ENCODE measurements around the gene NRP2. TPM values are rescaled to one million over a fixed set of nuclear protein-coding genes. Genes with fewer than 3 reads are reported as not detected.

NRP2 gene
- total RNA-seq, 1 donor from 2014 or later: 76.7 TPM

DNA sequence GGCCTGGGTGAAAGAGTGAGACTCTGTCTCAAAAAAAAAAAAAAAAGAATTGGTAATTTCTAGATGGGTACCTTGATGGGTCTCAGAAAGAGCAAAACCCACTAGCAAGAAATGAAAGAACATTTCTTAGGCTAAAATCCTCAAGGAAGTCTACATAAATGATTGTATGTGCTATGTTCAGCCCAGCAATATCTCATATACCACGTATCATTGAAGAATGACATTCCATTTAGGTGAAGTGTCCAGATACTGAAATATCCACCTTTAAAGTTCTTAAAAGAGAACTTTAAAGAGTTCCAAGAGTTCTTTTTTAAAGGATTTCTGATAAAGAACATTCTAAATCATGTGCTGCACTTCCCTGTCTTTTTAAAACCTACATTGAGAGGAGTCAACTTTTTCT, 19.2 kb downstream of the NRP2 start:
- Mint-ChIP-seq H3K27me3 (ENCODE audit: low read depth, unreplicated experiment) (no peaks in the 10 kb centered on the region), H3K4me3 (ENCODE audit: unreplicated experiment) (peak overlapping the region; percentile 45), H3K36me3 (ENCODE audit: low read depth, unreplicated experiment) (peaks cover 11% of the 10 kb centered on the region), H3K4me1 (ENCODE audit: low read depth, unreplicated experiment) (peaks cover 77% of the 10 kb centered on the region), H3K27ac (ENCODE audit: unreplicated experiment) (peak overlapping the region; percentile 97), H3K9me3 (ENCODE audit: unreplicated experiment) (no peaks in the 10 kb centered on the region)
- peak; percentile 85 for DNase-seq (ENCODE audit: low read depth)
- H3K9ac ChIP-seq (ENCODE audit: low read length): peak overlapping the region; percentile 74
- no peaks in the 10 kb centered on the region for H4K20me1 ChIP-seq (ENCODE audit: insufficient read depth, low read length)
- no peak for FAIRE-seq
- peaks cover 3% of the 10 kb centered on the region for H3K36me3 ChIP-seq (ENCODE audit: insufficient read depth, low read length)
- peak overlapping the region; percentile 74 for H3K4me2 ChIP-seq (ENCODE audit: low read length)
- no peak overlapping the region for H3K4me3 ChIP-seq (ENCODE audit: insufficient read depth, low read depth, low read length)
- peaks cover 50% of the 10 kb centered on the region for H3K79me2 ChIP-seq (ENCODE audit: insufficient read depth, low read length)
- peak overlapping the region; percentile 97 for H3K27ac ChIP-seq (ENCODE audit: low read depth, low read length)
- no peaks in the 10 kb centered on the region for H3K9me3 ChIP-seq (ENCODE audit: insufficient read depth, low read depth, low read length)
- TF ChIP-seq EZH2 (IDR thresholded peaks at IDR 0.05; ENCODE audit: insufficient read depth, low read length): no peak
- TF ChIP-seq, protein P1, sequence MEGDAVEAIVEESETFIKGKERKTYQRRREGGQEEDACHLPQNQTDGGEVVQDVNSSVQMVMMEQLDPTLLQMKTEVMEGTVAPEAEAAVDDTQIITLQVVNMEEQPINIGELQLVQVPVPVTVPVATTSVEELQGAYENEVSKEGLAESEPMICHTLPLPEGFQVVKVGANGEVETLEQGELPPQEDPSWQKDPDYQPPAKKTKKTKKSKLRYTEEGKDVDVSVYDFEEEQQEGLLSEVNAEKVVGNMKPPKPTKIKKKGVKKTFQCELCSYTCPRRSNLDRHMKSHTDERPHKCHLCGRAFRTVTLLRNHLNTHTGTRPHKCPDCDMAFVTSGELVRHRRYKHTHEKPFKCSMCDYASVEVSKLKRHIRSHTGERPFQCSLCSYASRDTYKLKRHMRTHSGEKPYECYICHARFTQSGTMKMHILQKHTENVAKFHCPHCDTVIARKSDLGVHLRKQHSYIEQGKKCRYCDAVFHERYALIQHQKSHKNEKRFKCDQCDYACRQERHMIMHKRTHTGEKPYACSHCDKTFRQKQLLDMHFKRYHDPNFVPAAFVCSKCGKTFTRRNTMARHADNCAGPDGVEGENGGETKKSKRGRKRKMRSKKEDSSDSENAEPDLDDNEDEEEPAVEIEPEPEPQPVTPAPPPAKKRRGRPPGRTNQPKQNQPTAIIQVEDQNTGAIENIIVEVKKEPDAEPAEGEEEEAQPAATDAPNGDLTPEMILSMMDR (IDR thresholded peaks at IDR 0.05; ENCODE audit: insufficient read depth, low read depth, low read length): no peak
- peaks cover 89% of the 10 kb centered on the region for H3K4me1 ChIP-seq (ENCODE audit: insufficient read depth, low read length)
- no peaks in the 10 kb centered on the region for H3K27me3 ChIP-seq (ENCODE audit: insufficient read depth, low read length)
- no peak overlapping the region for H2AFZ ChIP-seq (ENCODE audit: low read depth, low read length)

DNA sequence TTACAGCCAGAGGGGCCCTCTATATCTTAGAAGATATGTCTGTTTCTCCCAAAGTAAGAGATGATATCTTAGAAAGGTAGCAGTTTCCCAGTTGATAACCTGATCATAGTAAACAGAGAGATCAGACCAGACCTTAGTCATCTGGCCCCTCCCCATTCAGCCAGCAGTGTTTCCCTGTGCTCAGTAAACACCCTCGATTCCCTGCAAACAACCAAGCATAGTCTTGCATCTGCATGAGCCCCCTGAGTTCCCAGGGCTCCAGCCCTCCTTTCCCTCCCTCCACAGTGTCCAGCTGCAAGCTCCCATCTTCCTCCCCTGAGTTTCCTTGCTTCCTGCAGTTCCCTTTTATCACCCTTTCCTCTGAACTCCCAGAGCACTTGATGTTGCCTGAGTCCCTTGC, 20.3 kb downstream of the NRP2 start:
- H3K9me3 ChIP-seq (ENCODE audit: insufficient read depth, low read depth, low read length): no peaks in the 10 kb centered on the region
- H3K36me3 Mint-ChIP-seq (ENCODE audit: low read depth, unreplicated experiment): peaks cover 9% of the 10 kb centered on the region
- H4K20me1 ChIP-seq (ENCODE audit: insufficient read depth, low read length): no peaks in the 10 kb centered on the region
- peak overlapping the region; percentile 74 for H3K4me2 ChIP-seq (ENCODE audit: low read length)
- H3K4me1 ChIP-seq (ENCODE audit: insufficient read depth, low read length): peaks cover 90% of the 10 kb centered on the region
- peaks cover 78% of the 10 kb centered on the region for H3K4me1 Mint-ChIP-seq (ENCODE audit: low read depth, unreplicated experiment)
- DNase-seq (ENCODE audit: low read depth) (no peak), FAIRE-seq (no peak)
- no peaks in the 10 kb centered on the region for H3K27me3 Mint-ChIP-seq (ENCODE audit: low read depth, unreplicated experiment)
- peak overlapping the region; percentile 17 for H3K4me3 Mint-ChIP-seq (ENCODE audit: unreplicated experiment)
- H3K36me3 ChIP-seq (ENCODE audit: insufficient read depth, low read length): peaks cover 3% of the 10 kb centered on the region
- H3K79me2 ChIP-seq (ENCODE audit: insufficient read depth, low read length): peaks cover 42% of the 10 kb centered on the region
- peak overlapping the region; percentile 74 for H3K9ac ChIP-seq (ENCODE audit: low read length)
- TF ChIP-seq, protein P1 (IDR thresholded peaks at IDR 0.05; ENCODE audit: insufficient read depth, low read depth, low read length): no peak
- no peak for TF ChIP-seq EZH2 (IDR thresholded peaks at IDR 0.05; ENCODE audit: insufficient read depth, low read length)
- no peaks in the 10 kb centered on the region for H3K27me3 ChIP-seq (ENCODE audit: insufficient read depth, low read length)
- no peak overlapping the region for H3K4me3 ChIP-seq (ENCODE audit: insufficient read depth, low read depth, low read length)
- H3K9me3 Mint-ChIP-seq (ENCODE audit: unreplicated experiment): no peaks in the 10 kb centered on the region
- H2AFZ ChIP-seq (ENCODE audit: low read depth, low read length): no peak overlapping the region
- H3K27ac ChIP-seq (ENCODE audit: low read depth, low read length): peak overlapping the region; percentile 97
- H3K27ac Mint-ChIP-seq (ENCODE audit: unreplicated experiment): peak overlapping the region; percentile 97

DNA sequence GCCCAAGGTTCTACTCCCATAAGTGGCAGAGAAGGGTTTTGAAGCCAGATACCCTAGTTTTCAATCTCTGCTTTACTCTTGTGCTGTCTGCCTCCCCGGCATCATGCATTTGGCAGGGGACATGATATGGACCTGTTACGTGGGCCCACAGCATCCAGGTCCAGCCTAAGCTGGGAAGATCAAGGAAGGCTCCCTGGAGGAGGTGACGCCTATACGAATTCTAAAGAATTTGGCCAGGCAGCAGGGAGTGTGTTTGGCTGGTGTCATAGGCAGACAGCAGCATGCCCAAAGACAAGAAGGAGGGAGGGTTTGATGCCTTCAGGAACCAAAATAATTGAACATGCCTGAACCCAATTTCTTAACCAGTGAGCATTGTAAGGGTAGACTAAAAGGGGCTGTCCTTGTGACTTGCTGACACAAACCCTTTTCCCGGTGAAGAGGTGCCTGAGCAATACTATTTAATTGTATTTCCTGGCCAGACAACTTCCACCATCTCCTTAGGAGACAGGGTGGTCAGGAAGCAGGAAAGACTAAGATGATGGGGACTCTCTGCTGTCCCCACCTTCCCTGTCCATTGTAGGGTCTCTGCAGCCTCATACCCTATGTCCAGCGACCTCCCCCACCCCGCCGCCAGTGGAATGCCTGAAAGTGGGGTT, 21.3 kb downstream of the NRP2 start:
- no peak for FAIRE-seq

More for the DNA sequence above, 21.3 kb downstream of the NRP2 start:
- TF ChIP-seq EZH2 (IDR thresholded peaks at IDR 0.05; ENCODE audit: insufficient read depth, low read length): no peak
- TF ChIP-seq, protein P1 (IDR thresholded peaks at IDR 0.05; ENCODE audit: insufficient read depth, low read depth, low read length): no peak
- H3K36me3 Mint-ChIP-seq (ENCODE audit: low read depth, unreplicated experiment): peaks cover 9% of the 10 kb centered on the region
- Histone ChIP-seq H3K27ac (ENCODE audit: low read depth, low read length) (peak overlapping the region; percentile 97), H3K9ac (ENCODE audit: low read length) (peak overlapping the region; percentile 12), H3K4me3 (ENCODE audit: insufficient read depth, low read depth, low read length) (no peak overlapping the region), H3K36me3 (ENCODE audit: insufficient read depth, low read length) (no peaks in the 10 kb centered on the region), H2AFZ (ENCODE audit: low read depth, low read length) (no peak overlapping the region), H3K27me3 (ENCODE audit: insufficient read depth, low read length) (no peaks in the 10 kb centered on the region), H3K9me3 (ENCODE audit: insufficient read depth, low read depth, low read length) (no peaks in the 10 kb centered on the region), H4K20me1 (ENCODE audit: insufficient read depth, low read length) (no peaks in the 10 kb centered on the region), H3K4me2 (ENCODE audit: low read length) (peak overlapping the region; percentile 6), H3K4me1 (ENCODE audit: insufficient read depth, low read length) (peaks cover 90% of the 10 kb centered on the region), H3K79me2 (ENCODE audit: insufficient read depth, low read length) (peaks cover 43% of the 10 kb centered on the region)
- DNase-seq (ENCODE audit: low read depth): no peak
- H3K27me3 Mint-ChIP-seq (ENCODE audit: low read depth, unreplicated experiment): no peaks in the 10 kb centered on the region
- peaks cover 79% of the 10 kb centered on the region for H3K4me1 Mint-ChIP-seq (ENCODE audit: low read depth, unreplicated experiment)
- H3K9me3 Mint-ChIP-seq (ENCODE audit: unreplicated experiment): no peaks in the 10 kb centered on the region
- peak overlapping the region; percentile 8 for H3K27ac Mint-ChIP-seq (ENCODE audit: unreplicated experiment)
- H3K4me3 Mint-ChIP-seq (ENCODE audit: unreplicated experiment): no peak overlapping the region

Measured in astrocyte (in vitro differentiated cells and primary cell).